ENCODE results near the gene VPS41. TPM values are rescaled to one million over a fixed set of nuclear protein-coding genes. Genes with fewer than 3 reads are reported as not detected.
"Not testable (repeated sequence)": the region's sequence is repeated elsewhere in the genome, so short reads cannot be mapped to it uniquely, and the experiment has no call there.

Gene VPS41
- total and polyA plus RNA-seq, 10 donors = 11.2 to 97.4 (median 66.2) TPM

DNA sequence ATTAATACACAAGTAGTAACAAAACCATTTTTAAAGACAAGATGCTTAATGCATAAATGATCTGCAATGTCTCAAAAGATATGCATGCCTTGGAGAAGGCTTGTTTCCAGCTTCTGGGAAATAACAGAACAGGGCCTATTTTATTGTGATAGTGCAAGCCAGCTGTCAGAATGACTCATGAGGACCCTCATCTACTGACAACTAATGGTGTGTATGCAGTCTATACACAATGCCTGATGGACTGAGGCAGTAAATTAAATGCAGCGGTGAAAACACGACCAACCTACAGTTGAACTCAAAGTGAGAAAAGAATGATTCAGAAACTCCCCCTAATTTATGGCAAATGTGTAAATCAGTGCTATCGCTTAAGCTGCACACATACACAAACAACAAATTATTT lies 46.3 kb downstream of the VPS41 start:
- WGBS, 5 donors = 83 to 96% (median 92%) methylated on average over 3 of the region's 3 CpGs

DNA sequence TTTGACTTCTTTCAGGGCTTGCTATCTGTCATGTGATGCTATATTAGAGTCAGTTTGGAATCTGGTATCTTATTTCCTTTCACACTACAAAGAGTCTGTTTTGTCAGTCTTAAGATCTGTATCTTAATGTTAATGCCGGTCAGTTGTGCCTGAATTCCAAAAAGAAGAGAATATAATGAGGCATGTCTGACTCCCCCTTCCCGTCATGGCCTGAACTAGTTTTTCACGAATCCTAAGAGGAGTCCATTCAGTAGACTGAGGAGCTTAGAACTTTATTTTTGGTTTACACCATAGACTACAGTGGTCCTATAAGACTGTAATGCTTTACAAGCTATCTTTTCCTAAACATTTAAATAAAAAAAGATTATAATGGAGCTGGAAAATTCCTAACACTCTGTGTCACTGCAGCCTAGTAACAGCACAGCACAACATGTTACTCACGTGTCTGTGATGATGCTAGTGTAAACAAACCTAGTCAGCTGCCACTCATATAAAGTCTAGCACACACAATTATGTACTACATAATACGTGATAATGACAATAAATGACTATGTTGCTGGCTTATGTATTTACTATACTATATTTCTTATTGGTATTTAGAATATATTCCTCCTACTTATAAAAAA lies 50.6 kb downstream of the VPS41 start:
- 84 to 96% (median 91%) methylated on average over 5 of the region's 5 CpGs for WGBS, 5 donors
- H3K27ac ChIP-seq = no peak overlapping the region

More for the DNA sequence above, 46.3 kb downstream of the VPS41 start:
- Histone ChIP-seq H3K4me3 (no peak overlapping the region), H3K27me3 (replicated peaks in 1 of 7) (no peaks in the 10 kb centered on the region), H3K27ac (no peak overlapping the region), H3K9me3 (no peaks in the 10 kb centered on the region), H3K4me1 (no peaks in the 10 kb centered on the region), H3K36me3 (peaks cover 0 to 67% (median 19%) of the 10 kb centered on the region in 6 donors)
- DNase-seq = no peak
- intact Hi-C loops (cut with DNase I; ENCODE audit: low total_unique reads) = no loop called here
- TF ChIP-seq POLR2AphosphoS5 (IDR thresholded peaks at IDR 0.05) (no peak), POLR2A (IDR thresholded peaks at IDR 0.05) (no peak)
- TF ChIP-seq, protein P1, sequence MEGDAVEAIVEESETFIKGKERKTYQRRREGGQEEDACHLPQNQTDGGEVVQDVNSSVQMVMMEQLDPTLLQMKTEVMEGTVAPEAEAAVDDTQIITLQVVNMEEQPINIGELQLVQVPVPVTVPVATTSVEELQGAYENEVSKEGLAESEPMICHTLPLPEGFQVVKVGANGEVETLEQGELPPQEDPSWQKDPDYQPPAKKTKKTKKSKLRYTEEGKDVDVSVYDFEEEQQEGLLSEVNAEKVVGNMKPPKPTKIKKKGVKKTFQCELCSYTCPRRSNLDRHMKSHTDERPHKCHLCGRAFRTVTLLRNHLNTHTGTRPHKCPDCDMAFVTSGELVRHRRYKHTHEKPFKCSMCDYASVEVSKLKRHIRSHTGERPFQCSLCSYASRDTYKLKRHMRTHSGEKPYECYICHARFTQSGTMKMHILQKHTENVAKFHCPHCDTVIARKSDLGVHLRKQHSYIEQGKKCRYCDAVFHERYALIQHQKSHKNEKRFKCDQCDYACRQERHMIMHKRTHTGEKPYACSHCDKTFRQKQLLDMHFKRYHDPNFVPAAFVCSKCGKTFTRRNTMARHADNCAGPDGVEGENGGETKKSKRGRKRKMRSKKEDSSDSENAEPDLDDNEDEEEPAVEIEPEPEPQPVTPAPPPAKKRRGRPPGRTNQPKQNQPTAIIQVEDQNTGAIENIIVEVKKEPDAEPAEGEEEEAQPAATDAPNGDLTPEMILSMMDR (IDR thresholded peaks at IDR 0.05 in 8 of 11, conservative IDR thresholded peaks at IDR 0.05 in 3 of 11) = no peak

DNA sequence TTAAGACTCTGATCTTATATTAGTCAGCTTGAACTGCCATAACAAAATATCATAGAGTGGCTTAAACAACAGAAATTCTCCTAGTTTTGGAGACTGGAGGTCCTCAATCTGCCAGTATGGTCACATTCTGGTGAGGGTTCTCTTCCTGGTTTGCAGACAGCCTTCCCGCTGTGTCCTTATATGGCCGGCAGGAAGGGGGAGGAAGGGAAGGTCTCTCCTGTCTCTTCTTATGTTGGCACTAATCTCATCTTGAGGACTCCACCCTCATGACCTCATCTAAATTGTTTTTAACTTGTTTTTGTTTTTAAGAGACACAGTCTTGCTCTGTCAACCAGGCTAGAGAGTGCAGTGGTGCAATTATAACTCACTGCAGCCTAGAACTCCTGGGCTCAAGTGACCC lies 53.1 kb downstream of the VPS41 start:
- 83 to 97% (median 89%) methylated on average over 2 of the region's 2 CpGs for WGBS, 5 donors

More for the DNA sequence above, 50.6 kb downstream of the VPS41 start:
- H3K4me3 ChIP-seq = no peak overlapping the region
- intact Hi-C loops (cut with DNase I; ENCODE audit: low total_unique reads) = no loop called here
- peaks cover 0 to 34% (median 6%) of the 10 kb centered on the region in 6 donors for H3K36me3 ChIP-seq
- H3K9me3 ChIP-seq = no peaks in the 10 kb centered on the region
- no peak for DNase-seq
- peaks cover 0 to 25% (median 7%) of the 10 kb centered on the region in 6 donors for H3K4me1 ChIP-seq
- no peaks in the 10 kb centered on the region for H3K27me3 ChIP-seq (replicated peaks in 1 of 7)
- no peak for TF ChIP-seq POLR2A (IDR thresholded peaks at IDR 0.05)
- TF ChIP-seq POLR2AphosphoS5 (IDR thresholded peaks at IDR 0.05) = no peak
- TF ChIP-seq, protein P1 (IDR thresholded peaks at IDR 0.05 in 8 of 11, conservative IDR thresholded peaks at IDR 0.05 in 3 of 11) = no peak

DNA sequence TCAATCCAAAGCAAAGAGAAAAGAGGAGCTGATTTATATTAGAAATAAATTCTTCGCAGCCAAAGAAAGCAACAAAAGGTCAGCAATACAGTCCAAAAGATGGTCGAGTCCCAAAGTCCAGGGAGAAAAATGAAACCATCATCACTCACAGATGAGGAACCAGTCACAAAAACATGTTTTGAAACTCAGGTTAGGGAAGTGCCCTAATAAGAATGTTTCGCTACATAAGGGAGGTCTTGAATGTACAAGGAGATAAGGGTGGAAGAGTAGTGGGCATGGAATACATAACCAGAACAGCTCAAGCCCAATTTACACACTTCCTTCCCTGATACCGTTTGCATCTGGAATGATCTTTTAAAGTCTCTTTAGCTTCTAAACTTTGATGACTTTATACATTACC lies 53.6 kb downstream of the VPS41 start:
- peak overlapping the region in 3 of 8 donors; percentile 13 to 52 (median 47) for H3K27ac ChIP-seq
- H3K36me3 ChIP-seq = peaks cover 0 to 13% (median 0%) of the 10 kb centered on the region in 6 donors
- no peaks in the 10 kb centered on the region for H3K9me3 ChIP-seq
- no peaks in the 10 kb centered on the region for H3K27me3 ChIP-seq (replicated peaks in 1 of 7)
- intact Hi-C loops (cut with DNase I; ENCODE audit: low total_unique reads) = no loop called here
- no peak overlapping the region for H3K4me3 ChIP-seq
- no peak for TF ChIP-seq POLR2A (IDR thresholded peaks at IDR 0.05)
- TF ChIP-seq POLR2AphosphoS5 (IDR thresholded peaks at IDR 0.05) = no peak
- TF ChIP-seq, protein P1 (IDR thresholded peaks at IDR 0.05 in 8 of 11, conservative IDR thresholded peaks at IDR 0.05 in 3 of 11) = no peak
- WGBS, 5 donors = 49 to 70% (median 60%) methylated on average over 4 of the region's 4 CpGs
- DNase-seq = no peak
- H3K4me1 ChIP-seq = peaks cover 0 to 25% (median 7%) of the 10 kb centered on the region in 6 donors

More for the DNA sequence above, 53.1 kb downstream of the VPS41 start:
- Histone ChIP-seq H3K27me3 (replicated peaks in 1 of 7) (no peaks in the 10 kb centered on the region), H3K36me3 (peaks cover 0 to 18% (median under 1%) of the 10 kb centered on the region in 6 donors), H3K4me3 (no peak overlapping the region), H3K27ac (peak overlapping the region in 3 of 8 donors; percentile 13 to 52 (median 47)), H3K9me3 (no peaks in the 10 kb centered on the region), H3K4me1 (peaks cover 0 to 25% (median 7%) of the 10 kb centered on the region in 6 donors)
- DNase-seq = no peak
- intact Hi-C loops (cut with DNase I; ENCODE audit: low total_unique reads) = no loop called here
- TF ChIP-seq POLR2A (IDR thresholded peaks at IDR 0.05) (no peak), POLR2AphosphoS5 (IDR thresholded peaks at IDR 0.05) (no peak)
- TF ChIP-seq, protein P1 (IDR thresholded peaks at IDR 0.05 in 8 of 11, conservative IDR thresholded peaks at IDR 0.05 in 3 of 11) = no peak

DNA sequence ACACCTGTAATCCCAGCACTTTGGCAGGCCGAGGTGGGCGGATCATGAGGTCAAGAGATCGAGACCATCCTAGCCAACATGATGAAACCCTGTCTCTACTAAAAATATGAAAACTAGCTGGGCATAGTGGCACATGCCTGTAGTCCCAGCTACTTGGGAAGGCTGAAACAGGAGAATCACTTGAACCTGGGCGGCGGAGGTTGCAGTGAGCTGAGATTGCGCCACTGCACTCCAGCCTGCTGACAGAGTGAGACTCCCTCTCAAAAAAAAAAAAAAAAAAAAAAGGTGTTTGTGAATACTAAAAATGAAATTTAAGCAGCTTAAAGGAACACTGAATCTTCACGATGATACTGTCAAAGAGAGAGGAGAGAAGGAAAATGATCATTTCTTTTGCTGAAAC lies 54.0 kb downstream of the VPS41 start:
- H3K4me3 ChIP-seq; DNase-seq; H3K27me3 ChIP-seq (replicated peaks in 1 of 7); intact Hi-C loops (cut with DNase I; ENCODE audit: low total_unique reads); H3K9me3 ChIP-seq; H3K36me3 ChIP-seq: not testable (repeated sequence)
- Histone ChIP-seq H3K27ac (peak overlapping the region in 2 of 8 donors; percentile 47 to 52), H3K4me1 (peaks cover 0 to 25% (median 7%) of the 10 kb centered on the region in 6 donors)
- 92 to 97% (median 94%) methylated on average over 7 of the region's 7 CpGs for WGBS, 5 donors
